Urothelium cell line (cell line): ENCODE measurements around the gene SUPT6H.
"Not testable (repeated sequence)": the region's sequence is repeated elsewhere in the genome, so short reads cannot be mapped to it uniquely, and the experiment has no call there.

Experiments
- DNase-seq: peaks from one replicate; pipeline ENCODE4 v3.0.0; 2011; ENCODE audit warnings: low spot score, mixed read lengths
- FAIRE-seq: peaks from 2 replicates; lab custom pipeline; 2011; peaks lifted over from hg19 to GRCh38; lab: Jason Lieb, UNC

Gene SUPT6H

DNA sequence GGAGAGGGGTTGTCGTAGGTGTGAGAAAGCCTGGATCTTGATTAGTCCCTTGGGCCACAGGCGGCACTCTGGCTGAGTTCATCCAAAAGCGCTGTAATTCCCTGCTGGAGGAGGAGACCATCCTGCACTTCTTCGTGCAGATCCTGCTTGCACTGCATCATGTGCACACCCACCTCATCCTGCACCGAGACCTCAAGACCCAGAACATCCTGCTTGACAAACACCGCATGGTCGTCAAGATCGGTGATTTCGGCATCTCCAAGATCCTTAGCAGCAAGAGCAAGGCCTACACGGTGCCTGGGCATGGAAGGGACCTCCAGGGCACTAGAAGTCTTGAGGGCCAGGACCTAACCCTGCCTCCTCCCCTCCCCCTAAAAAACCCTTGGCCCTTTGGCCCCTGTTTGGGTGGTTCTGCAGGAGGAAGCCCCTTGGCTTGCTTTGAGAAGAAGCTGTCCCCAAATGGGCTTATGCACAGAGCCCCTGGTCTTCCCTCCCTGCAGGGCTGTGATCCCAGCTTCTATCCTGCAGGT is 72.8 kb downstream of the SUPT6H start:
- DNase-seq (no peak), FAIRE-seq (no peak)

DNA sequence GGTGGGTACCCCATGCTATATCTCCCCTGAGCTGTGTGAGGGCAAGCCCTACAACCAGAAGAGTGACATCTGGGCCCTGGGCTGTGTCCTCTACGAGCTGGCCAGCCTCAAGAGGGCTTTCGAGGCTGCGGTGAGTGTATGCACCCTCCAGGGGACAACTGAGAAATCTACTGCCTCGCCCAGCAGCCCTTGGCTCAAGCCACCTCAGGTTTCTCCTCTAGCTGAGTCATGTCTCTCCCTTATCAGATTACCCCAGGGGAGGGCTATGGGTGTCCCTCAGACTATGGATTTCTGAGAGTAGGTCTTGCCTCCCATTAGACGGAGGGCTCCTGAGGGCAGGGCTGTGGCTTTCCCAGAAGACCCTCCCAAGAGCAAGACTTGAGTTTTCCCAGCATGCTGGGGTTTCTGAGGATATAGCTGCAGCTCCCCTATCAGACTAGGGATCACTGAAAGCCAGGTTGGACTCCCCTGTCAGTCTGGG is 73.3 kb downstream of the SUPT6H start:
- DNase-seq = no peak
- FAIRE-seq = no peak

GRCh38 chr17:28735913-28736769 is 74.1 kb downstream of the SUPT6H start:
- not testable (repeated sequence) for DNase-seq, FAIRE-seq

DNA sequence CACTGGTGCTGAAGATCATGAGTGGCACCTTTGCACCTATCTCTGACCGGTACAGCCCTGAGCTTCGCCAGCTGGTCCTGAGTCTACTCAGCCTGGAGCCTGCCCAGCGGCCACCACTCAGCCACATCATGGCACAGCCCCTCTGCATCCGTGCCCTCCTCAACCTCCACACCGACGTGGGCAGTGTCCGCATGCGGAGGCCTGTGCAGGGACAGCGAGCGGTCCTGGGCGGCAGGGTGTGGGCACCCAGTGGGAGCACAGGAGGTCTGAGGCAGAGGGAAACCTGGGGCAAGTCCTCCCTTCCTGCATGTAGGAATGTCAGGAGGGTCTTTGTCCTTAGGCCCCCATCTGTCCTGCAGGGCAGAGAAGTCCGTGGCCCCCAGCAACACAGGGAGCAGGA is 75.3 kb downstream of the SUPT6H start:
- DNase-seq (no peak), FAIRE-seq (no peak)

GRCh38 chr17:28737770-28738679 is 76.0 kb downstream of the SUPT6H start:
- DNase-seq (no peak), FAIRE-seq (no peak)

DNA sequence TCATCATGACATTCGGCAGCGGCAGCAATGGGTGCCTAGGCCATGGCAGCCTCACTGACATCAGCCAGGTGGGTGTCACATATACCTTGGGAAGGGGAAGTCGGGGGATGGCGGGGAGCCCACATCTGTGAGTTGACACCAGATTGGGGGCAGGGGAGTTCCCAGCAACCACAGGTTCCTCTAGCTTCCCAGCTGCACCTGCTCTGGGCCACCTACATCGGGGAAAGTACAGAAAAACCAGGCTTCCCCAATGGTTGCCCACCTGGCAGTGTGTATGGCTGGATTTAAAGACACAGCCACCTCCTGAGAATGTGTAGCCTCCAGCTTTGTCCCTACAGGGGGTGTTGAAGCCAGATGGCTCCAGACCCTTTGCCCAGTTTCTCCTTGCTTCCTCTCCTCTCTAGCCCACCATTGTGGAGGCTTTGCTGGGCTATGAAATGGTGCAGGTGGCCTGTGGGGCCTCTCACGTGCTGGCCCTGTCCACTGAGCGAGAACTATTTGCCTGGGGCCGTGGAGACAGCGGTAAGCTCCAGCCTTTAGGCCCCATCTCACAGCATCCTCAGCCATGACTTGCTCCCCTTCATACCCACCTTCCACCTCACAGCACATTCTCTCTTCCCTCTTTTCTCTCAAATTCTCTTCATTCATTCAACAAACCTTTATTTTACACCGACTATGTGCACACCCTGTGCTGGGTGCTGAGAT is 76.8 kb downstream of the SUPT6H start:
- DNase-seq (no peak), FAIRE-seq (no peak)

DNA sequence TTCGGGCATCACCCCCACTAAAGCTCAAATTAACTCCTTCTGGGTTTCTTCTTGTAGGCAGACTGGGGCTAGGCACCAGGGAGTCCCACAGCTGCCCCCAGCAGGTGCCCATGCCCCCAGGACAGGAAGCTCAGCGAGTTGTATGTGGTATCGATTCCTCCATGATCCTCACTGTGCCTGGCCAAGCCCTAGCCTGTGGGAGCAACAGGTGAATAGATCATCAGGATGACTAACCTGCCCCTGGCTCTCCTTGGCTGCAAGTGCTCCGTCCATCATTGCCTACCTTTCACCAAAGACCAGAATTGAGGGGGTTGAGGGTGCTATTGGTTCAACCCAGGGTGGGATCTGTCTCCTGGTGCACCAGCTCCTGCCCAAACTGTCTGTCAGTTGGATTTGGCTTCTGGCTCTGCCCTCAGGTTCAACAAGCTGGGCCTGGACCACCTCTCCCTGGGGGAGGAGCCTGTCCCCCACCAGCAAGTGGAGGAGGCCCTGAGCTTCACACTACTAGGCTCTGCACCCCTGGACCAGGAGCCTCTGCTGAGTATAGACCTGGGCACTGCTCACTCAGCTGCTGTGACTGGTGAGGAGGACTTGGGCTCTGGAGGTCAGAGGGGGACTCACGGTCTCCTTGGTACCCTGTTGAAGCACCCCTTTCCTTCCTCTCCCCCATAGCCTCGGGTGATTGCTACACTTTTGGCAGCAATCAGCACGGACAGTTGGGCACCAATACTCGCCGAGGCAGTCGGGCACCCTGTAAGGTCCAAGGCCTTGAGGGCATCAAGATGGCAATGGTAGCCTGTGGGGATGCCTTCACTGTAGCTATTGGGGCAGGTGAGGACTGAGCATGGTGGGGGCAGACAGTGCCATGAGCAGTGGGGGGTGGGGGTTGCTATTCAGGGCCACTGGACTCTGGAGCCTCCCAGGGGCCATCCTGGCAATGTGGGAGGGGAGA is 78.7 kb downstream of the SUPT6H start:
- FAIRE-seq (no peak), DNase-seq (no peak)

- DNase-seq = no peak
- no peak for FAIRE-seq
These were observed 79.6 kb downstream of the SUPT6H start for GRCh38 chr17:28741358-28742349.

DNA sequence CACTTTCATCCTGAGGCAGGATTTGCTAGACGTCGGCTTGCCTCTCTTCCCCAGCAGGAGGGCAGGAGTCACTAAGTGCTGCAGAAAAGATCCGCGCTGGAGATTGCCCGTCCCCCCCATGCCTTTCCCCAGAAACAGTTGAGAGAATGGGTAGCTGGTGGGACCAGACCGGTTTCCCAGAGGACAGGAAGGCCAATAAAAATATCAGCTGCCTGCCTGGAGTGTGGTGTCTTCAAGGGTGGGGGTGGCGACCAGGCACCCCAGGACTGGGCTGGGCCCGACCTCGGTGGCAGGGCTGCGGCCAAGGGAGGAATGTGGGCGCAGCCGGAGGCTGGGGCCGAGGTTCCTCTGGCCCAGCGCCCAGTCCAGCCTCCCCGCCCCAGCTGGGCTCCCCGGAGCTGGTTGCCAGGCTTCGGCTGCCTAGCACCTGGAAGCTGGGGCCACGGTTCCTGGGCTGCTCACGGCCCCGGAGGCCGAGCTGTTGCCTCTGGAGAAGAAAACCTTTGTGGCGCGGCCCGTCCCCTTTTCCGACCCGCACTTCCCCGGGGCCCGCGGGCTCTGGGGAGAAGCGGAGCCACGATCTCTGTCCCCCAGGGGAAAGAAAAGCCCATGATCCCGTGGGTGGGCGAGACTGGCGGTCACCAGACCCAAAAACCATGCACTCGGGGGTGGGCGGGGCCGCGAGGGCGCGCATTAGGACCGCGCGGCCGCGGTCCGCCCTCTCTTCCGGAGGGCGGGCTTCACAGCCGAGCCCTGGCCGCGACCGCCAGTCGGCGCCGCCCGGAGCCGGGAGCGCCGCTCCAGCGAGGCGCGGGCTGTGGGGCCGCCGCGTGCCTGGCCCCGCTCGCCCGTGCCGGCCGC is 81.5 kb downstream of the SUPT6H start, which contains the start of gene TRAF4:
Gene TRAF4 (plus strand): TSS at position 769 of the 861 bp plus-strand sequence. CDS start 102 bp downstream, outside the sequence.
- no peak for FAIRE-seq
- peak; percentile 91 for DNase-seq

GRCh38 chr17:28744104-28744971 is 82.3 kb downstream of the SUPT6H start:
- peak; percentile 75 for DNase-seq
- FAIRE-seq = no peak

DNA sequence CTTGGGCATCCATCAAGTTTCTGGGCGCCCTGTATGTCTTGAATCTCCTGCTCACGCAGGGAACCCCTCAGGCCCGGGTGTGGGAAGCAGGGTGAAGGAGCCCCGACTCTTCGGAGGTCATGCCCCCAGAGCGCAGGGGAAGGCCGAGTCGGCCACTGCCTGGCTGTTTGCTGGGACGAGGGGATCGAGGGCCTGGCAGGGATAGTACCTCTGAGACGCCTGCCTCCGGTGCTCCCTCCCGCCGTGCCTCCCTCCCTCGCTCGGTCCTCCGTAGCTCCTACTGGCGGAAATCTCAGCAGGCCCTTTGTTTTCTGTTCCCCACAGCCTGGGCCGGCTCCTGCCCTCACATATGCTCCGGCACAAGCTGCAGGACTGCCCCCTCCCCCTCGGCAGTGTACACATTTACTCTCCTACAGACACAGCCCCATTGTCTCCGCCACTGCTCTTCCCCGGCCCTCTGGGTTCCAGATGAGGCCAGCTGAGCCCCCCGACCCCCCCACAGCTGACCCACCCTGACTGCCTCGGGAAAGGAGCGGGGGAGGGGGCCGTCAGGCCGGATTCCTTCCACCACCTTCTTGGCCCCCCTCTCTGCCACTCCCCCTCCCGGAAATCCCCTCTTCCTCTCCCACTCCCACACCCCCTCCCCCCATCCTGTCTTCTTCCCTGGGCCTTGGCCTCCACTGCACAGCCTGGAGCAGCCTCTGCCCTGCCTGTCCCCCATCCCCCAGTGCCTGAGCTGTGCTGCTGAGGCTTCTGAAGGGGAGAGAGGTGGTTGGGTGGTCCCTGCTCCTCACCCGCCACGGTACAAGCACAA is 83.2 kb downstream of the SUPT6H start:
- FAIRE-seq = no peak
- DNase-seq = peak; percentile 38

- DNase-seq (no peak), FAIRE-seq (no peak)
These were observed 83.9 kb downstream of the SUPT6H start for GRCh38 chr17:28745786-28746411.

DNA sequence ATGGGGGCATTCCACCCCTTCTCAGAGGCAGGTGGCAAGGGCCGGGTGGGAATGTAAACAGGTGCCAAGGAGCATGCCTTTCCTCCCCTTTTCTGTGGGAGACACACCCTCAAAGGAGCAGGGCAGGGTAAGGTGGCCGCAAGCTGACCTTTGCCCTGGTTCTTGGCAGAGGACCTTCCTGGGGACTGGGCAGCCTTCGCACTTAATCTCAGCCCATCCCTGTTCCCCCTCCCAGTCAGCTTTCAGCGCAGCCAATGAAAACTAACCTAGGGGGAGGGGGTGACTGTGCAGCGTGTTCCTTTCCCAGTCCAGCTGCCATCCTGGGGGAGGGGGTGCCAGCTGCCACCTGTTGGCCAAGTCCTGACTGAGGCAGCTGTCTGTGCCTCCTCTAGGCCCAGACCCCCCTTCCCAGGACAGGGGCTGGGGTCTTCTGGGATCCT is 84.6 kb downstream of the SUPT6H start:
- no peak for FAIRE-seq
- DNase-seq = no peak

GRCh38 chr17:28747051-28747691 is 85.2 kb downstream of the SUPT6H start:
- no peak for DNase-seq
- FAIRE-seq = no peak
